HFFc6 (cell line): ENCODE measurements around the gene ZBTB5. TPM values are rescaled to one million over a fixed set of nuclear protein-coding genes. Genes with fewer than 3 reads are reported as not detected.

ENCODE experiments used
- DNase-seq: peaks from one replicate; pipeline ENCODE4 v3.0.0-alpha.2; 2018
- H3K27ac Mint-ChIP-seq: 2 replicates; pipeline ENCODE4 v1.8.0; 2020; ENCODE audit warnings: mild to moderate bottlenecking, mixed read lengths
- H3K27me3 Mint-ChIP-seq: 2 replicates; pipeline ENCODE4 v1.8.0; 2021; ENCODE audit warnings: mild to moderate bottlenecking, moderate library complexity, mixed read lengths; ENCODE audit not compliant: insufficient read depth
- H3K36me3 Mint-ChIP-seq: 2 replicates; pipeline ENCODE4 v1.8.0; 2021; ENCODE audit warnings: low read depth, mixed read lengths
- H3K4me1 Mint-ChIP-seq: 2 replicates; pipeline ENCODE4 v1.8.0; 2020; ENCODE audit warnings: low read depth, mixed read lengths
- H3K4me3 Mint-ChIP-seq: 2 replicates; pipeline ENCODE4 v1.8.0; 2020; ENCODE audit warnings: mild to moderate bottlenecking, moderate library complexity, mixed read lengths
- H3K9me3 Mint-ChIP-seq: 2 replicates; pipeline ENCODE4 v1.8.0; 2020; ENCODE audit warnings: mild to moderate bottlenecking, mixed read lengths
- CTCF ChIP-seq: fragments of 200-600 bp; sonication (generic); IDR thresholded peaks from 2 replicates; pipeline ENCODE4 v1.5.0; 2021; ENCODE audit warnings: antibody characterized with exemption, mild to moderate bottlenecking
- total RNA-seq, 6 experiments: library from RNA; stranded (reverse); fragmentation: NEBNext Ultra II Directional; extraction: Animal tissue kit (Norgen Biotek cat#: 25700); gene quantifications; 2 replicates in 1 of 6; 3 replicates in 5 of 6; pipeline ENCODE4 v1.2.3, GENCODE V29; 2021

The ZBTB5 gene
- total RNA-seq, 6 experiments from 2014 or later, result 4.6 to 5.9 (median 5.3) TPM

GRCh38 chr9:37415011-37415719 lies 50.1 kb downstream of the ZBTB5 start:
- DNase-seq, result peak; percentile 82
- Mint-ChIP-seq H3K4me1 (peaks cover 36% of the 10 kb centered on the region), H3K9me3 (no peaks in the 10 kb centered on the region), H3K4me3 (peak overlapping the region; percentile 84), H3K27ac (peak overlapping the region; percentile 94), H3K36me3 (no peaks in the 10 kb centered on the region), H3K27me3 (no peaks in the 10 kb centered on the region; the same call in 1 of the 2 replicates)
- peak; percentile 93 for TF ChIP-seq CTCF

GRCh38 chr9:37414503-37414943 lies 50.7 kb downstream of the ZBTB5 start:
- no peaks in the 10 kb centered on the region for H3K9me3 Mint-ChIP-seq
- DNase-seq, result no peak
- H3K27me3 Mint-ChIP-seq, result no peaks in the 10 kb centered on the region; the same call in 1 of the 2 replicates
- peaks cover 36% of the 10 kb centered on the region for H3K4me1 Mint-ChIP-seq
- H3K27ac Mint-ChIP-seq, result peak overlapping the region; percentile 94
- TF ChIP-seq CTCF, result no peak
- H3K36me3 Mint-ChIP-seq, result no peaks in the 10 kb centered on the region
- no peak overlapping the region for H3K4me3 Mint-ChIP-seq

GRCh38 chr9:37413311-37413710 lies 51.9 kb downstream of the ZBTB5 start:
- H3K4me1 Mint-ChIP-seq, result peaks cover 36% of the 10 kb centered on the region
- no peak for TF ChIP-seq CTCF
- peak; percentile 33 for DNase-seq
- H3K4me3 Mint-ChIP-seq, result no peak overlapping the region
- no peaks in the 10 kb centered on the region; the same call in 1 of the 2 replicates for H3K27me3 Mint-ChIP-seq
- no peaks in the 10 kb centered on the region for H3K36me3 Mint-ChIP-seq
- H3K27ac Mint-ChIP-seq, result peak overlapping the region; percentile 52; the same call in 1 of the 2 replicates
- H3K9me3 Mint-ChIP-seq, result no peaks in the 10 kb centered on the region

- peaks cover 36% of the 10 kb centered on the region for H3K4me1 Mint-ChIP-seq
- TF ChIP-seq CTCF, result no peak
- H3K36me3 Mint-ChIP-seq, result no peaks in the 10 kb centered on the region
- H3K9me3 Mint-ChIP-seq, result no peaks in the 10 kb centered on the region
- H3K4me3 Mint-ChIP-seq, result peak overlapping the region; percentile 17; the same call in 1 of the 2 replicates
- H3K27ac Mint-ChIP-seq, result peak overlapping the region; percentile 52
- H3K27me3 Mint-ChIP-seq, result no peaks in the 10 kb centered on the region; the same call in 1 of the 2 replicates
- DNase-seq, result peak; percentile 59
Measured at GRCh38 chr9:37412431-37413151, 52.7 kb downstream of the ZBTB5 start.

- H3K36me3 Mint-ChIP-seq, result no peaks in the 10 kb centered on the region
- H3K27me3 Mint-ChIP-seq, result peaks cover 1% of the 10 kb centered on the region; the same call in 1 of the 2 replicates
- DNase-seq, result peak; percentile 23
- H3K9me3 Mint-ChIP-seq, result no peaks in the 10 kb centered on the region
- H3K4me1 Mint-ChIP-seq, result peaks cover 36% of the 10 kb centered on the region
- TF ChIP-seq CTCF, result peak; percentile 75
- H3K4me3 Mint-ChIP-seq, result no peak overlapping the region
- no peak overlapping the region for H3K27ac Mint-ChIP-seq
Measured at GRCh38 chr9:37410969-37411785, 54.1 kb downstream of the ZBTB5 start.
